Right lobe of liver (tissue), 4 donors: Measurements from ENCODE around the gene TNFAIP8.

Experiments
- POLR2A ChIP-seq: fragments of 450-650 bp; IDR thresholded peaks from one replicate; pipeline ENCODE4 v1.6.1; 2017; ENCODE audit warnings: antibody characterized with exemption, mild to moderate bottlenecking
- TF ChIP-seq, protein P1 (sequence below), 4 donors: fragments of 200-600 bp in 3 of 4; fragments of 450-650 bp in 1 of 4; IDR thresholded peaks; one replicate each; pipeline versions ENCODE4 v1.5.1 to v1.8.0; 2016 to 2022; ENCODE audit warnings: antibody characterized with exemption in 4 of 4, mild to moderate bottlenecking in 2 of 4
- donor health status: DM: no; HTN: no; CAD: no.
- donor health status: DM: no; HTN: no; CAD: no.
- donor health status: DM: no; HTN: yes; CAD: no.

DNA sequence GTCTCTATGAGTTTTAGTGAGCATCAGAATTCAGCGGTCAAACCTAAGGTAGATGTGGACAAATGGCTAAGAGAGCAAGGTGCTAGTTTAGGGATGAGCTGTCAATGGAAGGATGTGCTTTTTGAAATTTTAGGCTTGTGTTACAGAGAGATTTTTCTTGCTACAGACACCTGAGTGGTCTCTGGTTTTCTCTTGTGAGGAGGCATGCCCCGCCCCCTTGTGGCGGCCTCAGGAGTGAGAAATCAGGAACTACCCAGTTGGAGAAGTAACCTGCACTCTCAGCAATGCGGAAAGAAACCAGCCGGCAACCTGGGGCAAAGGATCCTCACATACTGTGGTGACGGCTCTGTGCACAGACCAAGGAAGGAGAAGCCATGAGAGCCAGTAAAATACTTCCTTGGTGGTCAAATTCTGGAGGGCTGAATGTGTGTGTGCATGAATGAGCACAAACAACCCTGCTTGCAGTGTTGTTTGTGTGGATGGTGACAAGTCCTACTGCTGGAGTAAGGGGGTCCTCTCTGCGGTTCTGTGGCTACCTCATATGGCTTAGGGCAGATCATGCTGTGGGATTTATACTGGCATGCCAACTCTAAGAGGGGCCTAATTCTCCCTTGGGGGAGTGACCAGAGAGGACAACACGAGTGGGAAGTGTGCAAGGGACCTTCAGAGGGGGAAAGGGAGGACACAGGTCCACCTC is 79.8 kb downstream of the TNFAIP8 start:
- TF ChIP-seq POLR2A: no peak
- TF ChIP-seq, protein P1, sequence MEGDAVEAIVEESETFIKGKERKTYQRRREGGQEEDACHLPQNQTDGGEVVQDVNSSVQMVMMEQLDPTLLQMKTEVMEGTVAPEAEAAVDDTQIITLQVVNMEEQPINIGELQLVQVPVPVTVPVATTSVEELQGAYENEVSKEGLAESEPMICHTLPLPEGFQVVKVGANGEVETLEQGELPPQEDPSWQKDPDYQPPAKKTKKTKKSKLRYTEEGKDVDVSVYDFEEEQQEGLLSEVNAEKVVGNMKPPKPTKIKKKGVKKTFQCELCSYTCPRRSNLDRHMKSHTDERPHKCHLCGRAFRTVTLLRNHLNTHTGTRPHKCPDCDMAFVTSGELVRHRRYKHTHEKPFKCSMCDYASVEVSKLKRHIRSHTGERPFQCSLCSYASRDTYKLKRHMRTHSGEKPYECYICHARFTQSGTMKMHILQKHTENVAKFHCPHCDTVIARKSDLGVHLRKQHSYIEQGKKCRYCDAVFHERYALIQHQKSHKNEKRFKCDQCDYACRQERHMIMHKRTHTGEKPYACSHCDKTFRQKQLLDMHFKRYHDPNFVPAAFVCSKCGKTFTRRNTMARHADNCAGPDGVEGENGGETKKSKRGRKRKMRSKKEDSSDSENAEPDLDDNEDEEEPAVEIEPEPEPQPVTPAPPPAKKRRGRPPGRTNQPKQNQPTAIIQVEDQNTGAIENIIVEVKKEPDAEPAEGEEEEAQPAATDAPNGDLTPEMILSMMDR (IDR thresholded peaks at IDR 0.05): peak; percentile 55 to 63 (median 56)
